GM18502 (cell line): ENCODE data around the gene IFI16.
"Not testable (repeated sequence)": the region's sequence is repeated elsewhere in the genome, so short reads cannot be mapped to it uniquely, and the experiment has no call there.

Experiments
- ATAC-seq: cut with Tn5 transposase; IDR thresholded peaks from one replicate; pipeline ENCODE4 v1.9.1; 2021; ENCODE audit warnings: mild to moderate bottlenecking; ENCODE audit not compliant: unreplicated experiment, poor library complexity

The IFI16 gene

DNA sequence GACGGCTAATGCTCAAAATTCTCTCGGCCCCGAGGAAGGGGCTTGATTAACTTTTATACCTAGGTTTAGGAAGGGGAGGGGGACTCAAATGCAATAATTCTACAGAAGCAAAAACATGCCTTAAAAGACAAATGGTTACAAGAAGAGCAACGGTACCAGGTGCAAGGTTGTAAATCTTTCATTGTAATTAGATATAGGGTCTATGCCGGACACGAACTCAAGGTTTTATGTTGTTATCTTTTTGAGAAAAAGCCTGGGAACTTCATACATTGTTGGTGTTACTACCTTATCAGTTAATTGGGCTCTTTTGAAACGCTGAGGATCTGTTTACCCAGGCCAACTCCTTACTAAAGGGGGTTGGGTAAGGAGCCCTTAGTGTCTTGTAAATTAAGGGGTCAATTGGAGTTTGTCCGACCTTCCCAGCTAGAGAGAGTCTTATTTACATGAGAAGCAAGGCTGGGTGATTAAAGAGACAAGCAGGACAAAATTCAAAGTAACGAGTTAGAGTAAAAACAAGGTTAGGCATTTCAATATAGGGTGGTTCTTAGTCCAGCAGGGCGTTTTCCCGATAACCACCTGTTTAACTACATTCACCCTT, 3.4 kb upstream of the IFI16 start:
- ATAC-seq = not testable (repeated sequence)

- ATAC-seq = no peak
Measured at GRCh38 chr1:159007726-159008125, 2.0 kb upstream of the IFI16 start.

GRCh38 chr1:159008744-159009188, 941 bp upstream of the IFI16 start:
- peak; percentile 76 for ATAC-seq

DNA sequence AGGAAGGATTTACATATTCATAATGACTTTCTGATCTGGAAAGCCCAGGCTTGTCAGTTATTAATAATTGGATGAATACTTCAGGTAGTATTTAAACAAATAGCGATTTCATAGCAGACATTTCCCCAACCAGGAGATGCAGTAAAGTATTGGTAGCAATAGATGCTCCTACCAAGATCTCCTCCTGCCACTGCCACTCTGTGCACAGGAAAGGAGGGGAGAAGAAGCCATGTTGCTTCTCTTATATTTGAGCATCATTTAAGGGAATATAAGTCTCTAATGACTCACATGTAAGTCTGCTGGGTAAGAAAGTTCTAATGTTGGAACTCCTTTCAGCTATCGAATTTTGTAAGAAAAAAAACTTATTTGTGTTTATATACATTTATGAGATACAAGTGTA, 420 bp upstream of the IFI16 start:
- no peak for ATAC-seq

DNA sequence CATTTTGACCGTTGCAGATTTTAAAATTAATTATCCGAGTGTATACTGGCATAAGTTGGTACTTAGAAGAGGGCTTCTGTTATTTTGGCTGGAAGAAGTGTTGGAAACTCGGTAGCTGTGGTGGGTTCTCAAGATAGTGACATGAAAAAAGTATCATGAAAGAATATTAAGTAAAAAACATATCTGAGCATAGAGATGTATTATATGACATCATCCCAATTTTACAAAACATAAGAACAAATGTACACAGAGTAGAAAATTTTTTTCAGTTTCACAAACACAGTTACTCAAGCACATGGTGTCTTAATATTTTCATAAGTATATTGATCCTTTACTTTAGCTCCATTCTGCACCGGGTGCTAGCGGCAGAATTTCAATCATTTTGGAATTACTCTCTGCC, 684 bp downstream of the IFI16 start:
- no peak for ATAC-seq

DNA sequence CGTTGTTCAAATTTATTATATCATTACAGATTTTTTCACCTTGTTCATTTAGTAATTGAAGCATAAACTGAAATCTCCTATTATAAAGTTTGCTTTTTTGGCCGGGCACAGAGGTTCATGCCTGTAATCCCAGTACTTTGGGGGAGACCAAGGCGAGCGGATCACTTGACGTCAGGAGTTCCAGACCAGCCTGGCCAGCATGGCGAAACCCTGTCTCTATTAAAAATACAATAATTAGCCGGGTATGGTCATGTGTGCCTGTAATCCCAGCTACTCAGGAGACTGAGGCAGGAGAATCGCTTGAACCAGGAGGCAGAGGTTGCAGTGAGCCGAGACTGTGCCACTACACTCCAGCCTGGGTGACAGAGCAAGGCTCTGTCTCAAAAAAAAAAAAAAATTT, 1.3 kb downstream of the IFI16 start:
- not testable (repeated sequence) for ATAC-seq

DNA sequence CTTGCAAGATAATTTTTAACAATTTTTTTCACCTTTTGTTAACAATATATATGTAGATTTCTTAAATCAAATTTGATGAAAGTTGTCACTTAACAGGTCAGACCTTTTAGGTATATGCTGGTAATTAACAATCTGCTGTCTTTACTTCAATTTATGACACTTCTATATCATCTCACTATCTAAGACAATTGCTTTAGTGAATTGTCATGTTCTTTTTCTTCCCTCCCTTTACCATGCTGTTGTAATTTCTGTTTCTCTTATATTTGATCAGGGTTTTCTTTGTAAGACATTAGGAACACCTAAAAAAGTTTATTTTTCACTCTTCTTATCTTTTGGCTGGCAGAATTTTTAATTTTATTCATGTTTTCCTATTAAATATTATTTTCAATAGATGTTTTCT, 2.0 kb downstream of the IFI16 start:
- ATAC-seq = no peak

- peak; percentile 25 for ATAC-seq
Measured at GRCh38 chr1:159012495-159012894, 2.8 kb downstream of the IFI16 start.

DNA sequence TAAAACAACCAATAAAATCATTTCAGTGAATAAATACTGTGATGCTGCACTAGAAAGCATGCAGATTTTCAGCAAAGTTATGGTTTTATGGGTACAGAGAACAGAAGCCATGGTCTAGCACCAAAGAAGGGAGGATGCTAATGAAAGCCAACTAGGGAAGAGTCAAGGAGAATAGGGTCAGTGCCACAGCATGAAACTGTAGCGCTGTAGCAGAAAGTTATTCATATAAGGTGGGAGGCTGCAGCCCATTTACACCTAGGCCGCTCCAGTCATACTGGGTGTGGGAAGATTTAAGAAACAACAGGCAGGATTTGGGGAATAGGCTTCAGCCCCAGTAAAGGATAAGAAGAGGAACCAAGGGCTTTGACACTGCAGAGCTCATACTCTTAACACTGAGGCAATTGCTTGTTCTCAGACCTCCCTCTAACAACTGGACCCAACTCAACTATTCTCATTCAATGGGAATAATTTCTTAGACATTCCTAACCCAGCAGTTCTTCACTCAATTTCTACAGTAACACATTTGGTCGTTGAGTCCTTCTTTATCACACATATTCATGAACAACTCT, 4.4 kb downstream of the IFI16 start:
- no peak for ATAC-seq

DNA sequence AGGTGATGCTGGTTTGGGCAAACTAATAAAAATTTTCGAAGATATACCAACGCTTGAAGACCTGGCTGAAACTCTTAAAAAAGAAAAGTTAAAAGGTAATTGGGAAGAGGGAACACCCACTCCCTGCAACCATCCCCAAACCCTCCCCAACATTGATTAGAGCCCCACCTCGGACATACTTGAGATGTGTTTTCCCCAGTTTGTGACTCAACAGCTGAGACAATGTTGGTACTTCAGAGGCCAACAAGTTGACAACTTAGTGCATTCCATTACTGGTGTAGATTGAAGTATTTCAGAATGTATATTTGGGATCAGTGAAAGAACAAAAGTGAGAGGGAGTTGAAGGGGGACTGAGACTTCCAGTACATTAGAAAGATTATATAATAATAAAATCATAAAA, 5.1 kb downstream of the IFI16 start:
- ATAC-seq = no peak

DNA sequence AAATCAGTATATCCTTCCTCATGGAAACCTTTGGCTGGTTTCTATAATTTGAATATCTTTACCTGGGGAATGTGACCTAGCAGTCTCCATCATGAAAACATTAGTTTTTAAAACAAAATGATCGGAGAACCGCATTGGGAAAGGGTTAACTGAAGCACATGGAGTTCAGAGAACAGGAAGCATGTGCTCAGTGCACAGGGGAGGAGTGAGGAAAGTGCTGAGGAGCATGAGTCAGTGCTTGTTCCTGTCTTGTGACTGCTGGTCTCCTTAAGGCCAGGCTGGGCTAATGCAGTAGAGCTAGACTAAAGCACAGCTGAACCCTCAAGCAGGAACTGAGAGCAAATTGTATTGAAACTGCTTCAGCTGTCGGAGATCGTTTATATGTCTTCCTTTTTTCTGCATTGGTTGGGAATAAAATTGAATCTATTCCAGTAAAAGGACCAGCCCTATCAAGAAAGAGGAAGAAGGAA, 5.8 kb downstream of the IFI16 start:
- peak; percentile 95 for ATAC-seq

DNA sequence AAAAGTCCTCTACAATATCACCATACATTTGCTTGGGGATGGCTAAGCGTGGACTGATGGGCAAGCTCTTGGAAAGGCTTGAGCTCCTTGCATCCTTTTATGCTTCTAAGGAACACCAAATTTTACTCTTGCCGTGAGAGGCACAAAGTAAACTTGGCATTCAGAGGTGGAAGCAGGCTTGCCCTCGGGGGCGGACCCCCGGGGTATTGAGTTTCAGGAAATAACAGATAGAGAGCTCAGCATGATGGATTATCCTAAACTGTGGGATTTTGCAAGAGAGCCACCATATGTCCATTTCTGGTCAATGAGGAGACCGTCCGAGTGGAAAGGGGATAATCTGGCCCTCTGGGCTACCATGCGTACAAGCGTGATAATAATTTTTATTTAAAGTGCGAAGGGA, 14.0 kb downstream of the IFI16 start:
- no peak for ATAC-seq

- no peak for ATAC-seq
Measured at GRCh38 chr1:159025043-159025442, 15.3 kb downstream of the IFI16 start.

DNA sequence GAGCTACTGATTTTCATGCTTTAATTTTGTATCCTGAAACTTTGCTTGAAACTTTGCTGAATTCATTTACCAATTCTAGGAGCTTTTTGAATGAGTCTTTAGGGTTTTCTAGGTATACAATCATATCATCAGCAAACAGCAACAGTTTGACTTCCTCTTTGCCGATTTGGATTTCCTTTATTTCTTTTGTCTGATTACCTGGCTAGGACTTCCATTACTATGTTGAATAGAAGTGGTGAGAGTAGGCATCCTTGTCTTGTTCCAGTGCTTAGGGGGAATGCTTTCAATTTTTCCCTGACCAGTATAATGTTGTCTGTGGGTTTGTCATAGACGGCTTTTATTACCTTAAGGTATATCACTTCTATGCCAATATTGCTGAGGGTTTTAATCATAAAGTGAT, 17.1 kb downstream of the IFI16 start:
- ATAC-seq = not testable (repeated sequence)

GRCh38 chr1:159030311-159030710, 20.6 kb downstream of the IFI16 start:
- ATAC-seq = no peak

GRCh38 chr1:159030877-159031447, 21.3 kb downstream of the IFI16 start:
- ATAC-seq = no peak

DNA sequence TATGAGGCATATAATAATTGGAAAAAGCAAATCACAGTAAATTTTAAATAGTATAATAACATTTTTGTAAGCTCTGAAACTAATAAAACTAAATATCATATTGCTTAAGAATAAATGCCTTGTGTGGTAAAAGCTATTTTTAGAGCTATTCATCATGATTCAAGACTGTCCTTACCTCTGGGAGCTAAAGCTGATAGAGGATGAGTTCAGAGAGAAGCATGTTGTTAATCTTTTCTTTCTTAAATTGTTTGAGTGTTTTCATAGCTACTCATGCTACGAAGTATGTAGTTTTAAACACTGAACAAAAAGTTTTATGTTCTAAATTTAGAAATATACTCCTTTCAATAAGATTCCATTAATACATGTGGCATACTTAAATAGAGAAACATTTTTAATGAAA, 30.5 kb downstream of the IFI16 start:
- ATAC-seq = no peak

DNA sequence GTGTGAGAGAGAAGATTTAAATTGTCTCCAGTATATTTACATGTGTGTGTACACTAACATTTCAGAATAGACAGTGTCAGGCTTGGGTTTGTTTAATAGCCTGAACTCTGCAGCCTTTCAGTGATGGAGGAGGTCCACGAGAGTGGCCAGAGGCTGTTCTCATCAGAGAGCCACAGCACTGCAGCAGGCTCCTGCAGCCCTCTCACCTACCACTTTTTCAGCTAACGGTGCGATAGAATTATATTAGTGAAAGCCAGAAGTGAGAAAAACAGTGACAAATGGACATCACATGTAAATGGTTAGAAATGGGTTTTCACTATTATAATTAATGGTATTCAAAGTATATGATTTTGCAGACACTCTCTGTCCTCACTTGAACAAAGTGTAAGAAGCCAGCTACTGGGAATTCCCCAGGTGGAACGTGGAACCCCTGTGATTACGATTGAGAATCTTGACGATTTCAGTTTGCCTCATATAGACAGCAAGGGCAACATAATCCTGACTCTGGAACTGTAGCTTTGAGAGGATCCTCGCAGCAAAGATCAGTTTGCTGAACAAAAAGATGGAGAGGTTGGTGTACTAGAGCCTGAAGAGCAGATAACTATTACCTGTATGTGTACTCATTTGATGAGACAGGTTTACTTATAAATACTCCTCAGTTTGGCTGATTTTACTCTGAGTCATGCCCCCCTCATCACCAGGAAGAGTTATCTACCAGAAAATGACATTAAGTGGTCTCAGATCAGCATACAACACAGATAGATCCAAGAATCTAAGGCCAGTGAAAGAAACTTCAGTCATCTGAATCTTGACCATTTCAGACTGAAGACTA, 31.4 kb downstream of the IFI16 start:
- peak; percentile 57 for ATAC-seq

- not testable (repeated sequence) for ATAC-seq
Measured at GRCh38 chr1:159046486-159046885, 36.8 kb downstream of the IFI16 start.

- ATAC-seq = no peak
Measured at GRCh38 chr1:159051436-159051835, 41.7 kb downstream of the IFI16 start.

DNA sequence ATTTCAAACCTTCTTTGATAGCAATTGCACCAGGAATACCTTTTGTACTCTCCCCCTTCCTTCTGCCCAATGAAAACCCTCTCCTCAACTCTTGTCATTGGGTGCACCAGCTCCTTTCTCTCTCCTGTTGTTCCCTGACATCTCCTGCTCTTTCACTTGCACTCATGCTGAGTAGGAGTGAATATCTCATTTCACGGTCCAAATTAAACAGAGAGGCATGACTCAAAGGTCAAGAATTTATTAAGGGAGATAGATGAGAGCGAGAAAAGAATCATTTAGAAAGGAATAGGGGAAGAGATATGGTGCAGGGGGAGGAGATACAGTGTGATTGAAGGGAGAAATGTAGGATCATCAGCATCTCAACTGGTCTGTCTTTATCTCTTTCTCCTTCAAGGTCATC, 44.7 kb downstream of the IFI16 start:
- no peak for ATAC-seq
